Dermis microvascular lymphatic vessel endothelial cell (primary cell): Measurements from ENCODE around the gene PDZRN3. TPM values are rescaled to one million over a fixed set of nuclear protein-coding genes. Genes with fewer than 3 reads are reported as not detected.
"Not testable (repeated sequence)": the region's sequence is repeated elsewhere in the genome, so short reads cannot be mapped to it uniquely, and the experiment has no call there.

Experiments used
- DNase-seq, 2 donors: peaks; one replicate each; pipeline versions ENCODE4 v3.0.0 to v3.0.0-alpha.2; 2010; ENCODE audit warnings: low read depth in 2 of 2
- total RNA-seq: library from RNA; depleted of rRNA; stranded (reverse); fragments of >200 nt; gene quantifications from 2 replicates; pipeline ENCODE4 v1.2.1, GENCODE V29; 2014

The PDZRN3 gene
- total RNA-seq, 1 donor from 2014 or later, result under 0.01 TPM

- DNase-seq, result no peak
Measured at GRCh38 chr3:73465926-73466325, 158.8 kb downstream of the PDZRN3 start.

- not testable (repeated sequence) for DNase-seq
Measured at GRCh38 chr3:73464126-73464525, 160.6 kb downstream of the PDZRN3 start.

DNA sequence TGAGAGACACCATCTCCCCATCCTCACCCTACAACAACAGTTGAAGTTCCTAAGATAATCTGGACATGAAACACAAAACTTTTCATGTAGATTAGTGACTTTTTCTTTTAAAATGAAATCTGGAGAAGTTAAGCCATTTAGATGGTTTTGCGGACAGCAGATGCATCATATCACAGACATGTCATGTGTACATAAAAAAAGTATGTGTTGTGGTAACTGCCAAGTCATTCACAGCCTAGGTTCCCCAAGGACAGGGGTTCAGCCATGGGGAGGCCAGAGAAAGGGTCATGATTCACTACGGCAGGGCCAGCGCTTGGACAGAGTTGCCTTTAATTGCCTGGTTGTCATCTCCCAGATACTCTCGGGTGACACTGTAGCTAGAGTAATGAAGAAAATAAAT is 163.2 kb downstream of the PDZRN3 start:
- DNase-seq, result no peak

GRCh38 chr3:73459711-73460110 is 165.0 kb downstream of the PDZRN3 start:
- DNase-seq, result no peak

DNA sequence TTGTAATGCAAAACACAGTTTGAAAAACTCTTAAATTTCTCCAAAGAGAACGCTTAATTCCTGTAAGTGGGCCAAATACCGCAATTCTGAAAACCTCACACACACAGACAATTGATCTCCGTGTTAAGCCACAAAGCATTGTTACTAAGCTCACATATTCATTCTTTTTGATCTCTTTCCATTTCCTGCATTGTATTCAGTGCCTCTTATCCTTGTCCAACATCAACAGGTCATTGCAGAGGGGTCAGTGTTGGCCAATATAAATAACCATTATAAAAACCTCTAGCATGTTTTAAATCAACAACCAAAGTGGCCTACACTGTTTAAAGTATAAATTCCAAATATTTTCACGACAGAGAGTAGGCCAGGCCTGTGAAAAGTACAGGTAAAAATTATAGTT is 171.1 kb downstream of the PDZRN3 start:
- peak; percentile 24 to 53 for DNase-seq

GRCh38 chr3:73452729-73453128 is 172.0 kb downstream of the PDZRN3 start:
- DNase-seq, result no peak

DNA sequence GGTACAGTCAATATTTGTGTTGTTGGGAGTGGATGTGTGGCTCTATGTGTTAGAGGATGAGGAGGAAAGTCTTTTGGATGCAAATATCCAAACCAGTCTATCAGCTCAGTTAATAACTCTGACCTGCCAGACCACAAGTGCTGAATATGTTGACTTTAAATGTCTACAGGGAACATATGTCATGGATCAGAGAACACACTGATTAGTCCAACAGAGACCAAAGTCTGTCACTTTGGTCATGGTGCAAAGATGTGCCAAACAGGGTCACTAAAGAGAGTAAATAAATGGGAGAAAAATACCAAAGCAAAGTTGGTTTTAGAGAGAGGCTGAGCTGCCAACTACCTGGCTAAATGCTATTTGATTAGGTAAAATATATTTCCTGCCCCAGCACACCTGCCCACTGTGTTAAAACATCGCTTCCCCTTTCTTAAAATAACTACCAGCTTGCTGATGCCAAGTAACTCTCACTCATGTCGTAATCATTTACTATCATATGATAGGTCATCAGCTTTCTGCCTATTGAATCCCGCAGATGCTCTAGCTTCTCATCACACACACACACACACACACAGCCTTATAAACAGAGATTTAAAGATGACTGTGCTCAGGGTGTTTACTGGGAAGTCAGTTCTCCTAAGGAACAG is 173.3 kb downstream of the PDZRN3 start:
- no peak for DNase-seq

- no peak for DNase-seq
Measured at GRCh38 chr3:73449774-73450173, 175.0 kb downstream of the PDZRN3 start.

DNA sequence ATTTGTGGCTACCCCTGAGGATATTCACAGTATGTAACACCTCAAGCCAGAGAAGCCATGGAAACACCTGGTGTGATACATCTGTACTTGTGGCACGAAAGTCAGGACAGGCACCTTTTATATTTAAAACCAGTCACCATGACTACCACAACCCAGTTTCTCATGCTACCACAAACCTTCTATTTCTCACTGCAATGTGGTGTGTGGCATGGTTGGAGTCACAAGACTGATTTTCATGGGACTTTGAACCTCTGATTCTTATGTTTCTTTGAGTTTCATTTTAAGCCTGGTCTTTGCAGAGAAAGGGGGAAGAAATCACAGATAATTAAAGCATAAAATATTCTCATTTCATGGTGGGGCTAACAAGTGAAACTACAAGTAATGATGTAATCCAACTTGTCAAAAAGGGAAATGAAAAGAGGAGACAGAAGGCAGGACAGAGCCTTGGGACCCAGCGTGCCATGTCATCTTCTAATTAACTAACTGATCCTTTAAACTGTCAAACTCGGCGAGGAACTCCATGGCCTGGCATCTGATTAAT is 175.9 kb downstream of the PDZRN3 start:
- no peak for DNase-seq

- DNase-seq, result no peak
Measured at GRCh38 chr3:73448041-73448440, 176.7 kb downstream of the PDZRN3 start.

- DNase-seq, result no peak
Measured at GRCh38 chr3:73447111-73447510, 177.6 kb downstream of the PDZRN3 start.

- no peak for DNase-seq
Measured at GRCh38 chr3:73446467-73447110, 178.2 kb downstream of the PDZRN3 start.

DNA sequence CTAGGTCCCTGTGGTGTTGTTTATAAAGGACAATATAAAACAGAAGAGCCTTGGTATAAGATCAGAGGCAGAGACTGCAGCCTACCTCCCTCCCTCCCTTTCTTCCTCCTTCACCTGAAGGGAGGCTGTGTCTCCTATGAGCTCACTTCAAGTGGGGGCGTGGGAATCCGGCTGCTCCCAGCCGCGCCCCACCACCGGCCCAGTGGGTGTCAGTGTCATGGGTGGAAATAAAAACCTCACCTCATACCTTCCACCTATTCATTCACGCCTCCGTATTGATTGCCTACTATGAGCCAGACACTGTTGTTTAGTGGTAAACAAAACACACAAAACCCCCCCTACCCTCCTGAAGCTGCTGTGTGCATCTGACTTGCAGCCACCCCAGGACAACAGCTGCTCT is 181.9 kb downstream of the PDZRN3 start:
- DNase-seq, result no peak

GRCh38 chr3:73442152-73442551 is 182.6 kb downstream of the PDZRN3 start:
- no peak for DNase-seq

DNA sequence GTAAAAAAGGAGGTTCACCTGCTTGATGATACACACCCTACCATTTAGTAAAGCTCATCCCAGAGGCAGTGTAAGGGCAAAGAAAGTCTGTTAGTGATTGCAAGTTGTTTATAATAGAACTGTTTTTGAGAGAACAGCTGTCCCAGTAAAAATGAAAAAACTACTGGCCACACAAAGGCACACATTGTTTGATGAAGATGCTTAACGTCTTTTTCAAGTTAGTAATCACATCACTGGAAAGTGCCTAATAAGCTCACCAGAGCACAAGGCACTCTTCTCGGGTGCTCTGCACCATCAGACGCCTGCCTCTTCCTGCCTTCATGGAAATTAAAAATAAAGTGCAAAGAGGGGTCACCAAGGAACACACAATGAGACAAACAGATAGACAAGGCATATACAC is 186.9 kb downstream of the PDZRN3 start:
- DNase-seq, result no peak

GRCh38 chr3:73435055-73435454 is 189.7 kb downstream of the PDZRN3 start:
- no peak for DNase-seq

GRCh38 chr3:73433687-73434086 is 191.1 kb downstream of the PDZRN3 start:
- DNase-seq, result no peak

DNA sequence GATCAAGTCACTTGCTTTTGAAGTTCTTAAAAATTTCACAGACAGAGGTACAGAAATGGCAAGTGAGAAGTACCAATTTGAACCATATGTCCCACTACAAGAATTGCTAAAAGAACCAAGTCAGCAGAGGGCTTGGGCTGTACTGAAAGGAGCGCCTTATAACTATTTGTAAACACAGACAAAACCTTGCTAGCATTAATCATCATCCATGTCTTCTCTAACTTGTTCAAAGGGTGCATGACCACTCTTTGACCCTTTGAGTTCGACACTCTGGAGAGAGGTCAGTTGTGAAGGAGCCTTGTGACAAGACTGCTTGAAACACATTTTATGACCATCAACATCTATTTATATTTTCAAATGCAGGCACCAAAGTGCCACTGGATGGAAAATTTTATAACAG is 191.7 kb downstream of the PDZRN3 start:
- DNase-seq, result no peak

GRCh38 chr3:73432706-73433032 is 192.1 kb downstream of the PDZRN3 start:
- no peak for DNase-seq

DNA sequence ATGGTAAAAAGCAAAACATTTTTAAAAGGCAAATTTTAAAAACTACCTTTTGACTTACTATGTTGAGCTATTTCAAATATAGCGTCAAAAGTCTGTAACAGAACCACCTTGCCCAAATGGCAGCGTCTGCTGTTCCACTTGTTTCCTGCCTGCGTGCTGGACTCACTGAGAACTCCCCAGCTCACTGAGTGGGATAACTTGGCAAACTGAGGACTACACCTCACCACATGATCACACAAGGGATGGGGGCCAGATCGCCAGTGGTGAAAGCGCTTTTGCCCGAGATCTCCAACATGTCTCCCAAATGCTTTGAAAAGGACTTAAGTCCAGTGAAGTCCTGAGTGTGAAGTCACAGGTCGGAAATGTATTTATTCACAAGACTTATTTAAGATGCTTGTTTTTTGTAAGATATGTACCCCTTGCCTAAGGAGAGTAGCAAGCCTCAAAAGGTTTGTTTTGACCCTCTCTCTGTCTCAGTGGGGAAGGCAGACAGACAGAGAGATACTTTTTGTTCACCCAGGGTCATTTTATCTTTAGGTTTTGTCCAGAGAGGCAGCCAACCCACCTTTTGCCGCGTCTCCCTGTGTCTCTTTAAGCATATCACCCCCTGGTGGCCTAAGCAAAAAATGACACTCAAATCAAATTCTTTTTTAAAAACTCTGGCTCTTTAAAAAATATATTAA is 192.6 kb downstream of the PDZRN3 start:
- DNase-seq, result peak; percentile 5 to 37

- no peak for DNase-seq
Measured at GRCh38 chr3:73431183-73431900, 193.4 kb downstream of the PDZRN3 start.

GRCh38 chr3:73427048-73427706 is 197.6 kb downstream of the PDZRN3 start:
- DNase-seq, result no peak
